ENCODE measurements around the gene PTPRD.

The PTPRD gene

DNA sequence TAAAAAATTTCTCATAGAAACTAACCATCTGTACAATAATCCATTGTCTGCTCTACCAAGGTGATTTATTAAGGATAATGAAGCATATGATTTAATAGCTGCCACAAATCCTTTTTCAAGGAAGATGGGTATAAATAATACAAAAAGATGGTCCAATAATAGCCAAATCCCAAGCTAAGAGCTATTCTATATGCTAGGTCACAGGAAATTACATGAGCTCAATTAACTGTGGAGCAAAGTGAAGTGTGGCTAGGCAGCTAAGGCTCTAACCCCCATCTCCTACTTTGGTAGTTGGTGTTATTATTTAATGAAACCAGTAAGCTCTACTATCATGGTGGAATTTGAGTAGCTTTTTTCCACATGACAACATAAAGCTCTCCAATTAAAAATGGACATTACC lies 1768.3 kb downstream of the PTPRD start:
- peaks cover 2% of the 10 kb centered on the region for H3K27me3 Mint-ChIP-seq
- no peak overlapping the region for H3K4me3 Mint-ChIP-seq
- no peaks in the 10 kb centered on the region for H3K9me3 Mint-ChIP-seq
- ATAC-seq (no peak), DNase-seq (no peak)
- H3K27ac Mint-ChIP-seq = no peak overlapping the region
- H3K36me3 Mint-ChIP-seq (ENCODE audit: low read depth) = no peaks in the 10 kb centered on the region
- H3K4me1 Mint-ChIP-seq = no peaks in the 10 kb centered on the region

DNA sequence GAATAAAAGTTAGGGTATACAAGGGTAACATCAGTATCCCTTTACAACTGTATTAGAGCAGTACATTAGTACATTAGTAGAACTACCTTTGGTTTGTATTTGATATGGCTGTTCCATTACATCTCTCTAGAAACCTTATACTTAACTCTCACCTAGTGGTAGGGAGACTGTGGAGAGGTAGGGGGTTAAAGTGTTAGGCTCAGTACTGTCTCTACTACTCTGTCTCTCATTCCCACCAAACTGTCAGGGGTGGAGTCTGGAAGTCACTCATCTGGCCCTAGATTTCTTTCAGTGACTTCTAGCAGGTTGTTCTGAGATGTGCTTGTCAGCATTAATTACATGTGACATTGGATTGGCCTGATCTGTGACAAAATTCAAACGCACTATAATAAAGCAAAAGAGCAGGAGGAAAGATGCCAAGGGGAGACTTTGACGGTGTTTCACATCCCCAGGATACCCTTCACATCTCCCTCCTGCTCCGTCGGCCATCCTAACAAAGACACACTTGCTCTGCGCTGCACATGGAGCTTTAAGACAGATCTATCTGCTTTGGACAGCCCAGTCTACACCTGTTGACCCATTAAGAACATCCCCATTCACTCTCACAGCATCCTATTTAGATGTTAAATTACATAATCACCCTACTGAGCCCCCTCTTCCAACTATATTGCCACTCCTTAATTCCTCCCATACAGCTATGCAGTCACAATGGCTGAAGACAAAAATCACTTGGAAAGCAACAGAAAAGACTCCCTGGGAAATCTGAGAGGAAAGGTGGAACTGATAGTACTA lies 1770.2 kb downstream of the PTPRD start:
- H3K4me3 Mint-ChIP-seq = no peak overlapping the region
- H3K27ac Mint-ChIP-seq = no peak overlapping the region
- H3K9me3 Mint-ChIP-seq = no peaks in the 10 kb centered on the region
- DNase-seq (no peak), ATAC-seq (no peak)
- H3K36me3 Mint-ChIP-seq (ENCODE audit: low read depth) = no peaks in the 10 kb centered on the region
- H3K27me3 Mint-ChIP-seq = no peaks in the 10 kb centered on the region
- H3K4me1 Mint-ChIP-seq = no peaks in the 10 kb centered on the region

DNA sequence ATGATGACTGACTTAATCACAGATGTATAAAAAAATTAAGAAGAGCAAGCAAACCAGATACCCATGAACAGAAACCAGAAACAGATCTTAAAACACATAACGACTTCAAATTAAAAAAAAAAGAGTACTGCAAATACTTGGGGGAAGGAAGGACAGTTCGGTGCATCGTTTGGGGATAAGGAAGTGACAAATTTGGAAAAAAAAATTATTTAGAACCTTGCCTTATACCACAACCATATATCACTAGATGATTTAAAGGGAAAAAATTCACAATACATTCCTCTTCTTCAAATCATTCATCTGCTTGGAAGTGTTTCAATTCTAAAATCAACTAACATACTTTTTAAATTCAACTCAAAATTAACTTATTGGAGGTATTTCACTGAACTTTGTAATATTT lies 1774.7 kb downstream of the PTPRD start:
- Mint-ChIP-seq H3K27ac (no peak overlapping the region), H3K4me1 (no peaks in the 10 kb centered on the region), H3K36me3 (ENCODE audit: low read depth) (no peaks in the 10 kb centered on the region), H3K4me3 (no peak overlapping the region), H3K9me3 (no peaks in the 10 kb centered on the region), H3K27me3 (no peaks in the 10 kb centered on the region)
- ATAC-seq (no peak), DNase-seq (no peak)

DNA sequence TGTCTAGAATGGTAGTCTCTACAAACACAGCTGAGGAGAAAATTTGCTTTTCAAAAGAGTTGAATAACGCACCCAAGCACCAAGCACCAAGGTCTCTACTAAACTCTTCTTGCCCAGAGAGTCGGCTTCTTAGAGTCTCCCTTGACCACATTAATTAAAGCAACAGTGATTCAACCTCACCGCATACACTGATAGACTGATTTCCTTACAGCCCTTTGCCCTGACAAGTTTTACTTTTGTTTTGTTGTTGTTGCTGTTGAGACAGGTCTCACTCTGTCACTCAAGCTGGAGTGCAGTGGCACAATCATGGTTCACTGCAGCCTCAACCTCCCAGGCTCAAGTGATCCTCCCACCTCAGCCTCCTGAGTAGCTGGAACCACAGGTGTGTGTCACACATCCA lies 1777.5 kb downstream of the PTPRD start:
- DNase-seq = no peak
- no peak overlapping the region for H3K4me3 Mint-ChIP-seq

DNA sequence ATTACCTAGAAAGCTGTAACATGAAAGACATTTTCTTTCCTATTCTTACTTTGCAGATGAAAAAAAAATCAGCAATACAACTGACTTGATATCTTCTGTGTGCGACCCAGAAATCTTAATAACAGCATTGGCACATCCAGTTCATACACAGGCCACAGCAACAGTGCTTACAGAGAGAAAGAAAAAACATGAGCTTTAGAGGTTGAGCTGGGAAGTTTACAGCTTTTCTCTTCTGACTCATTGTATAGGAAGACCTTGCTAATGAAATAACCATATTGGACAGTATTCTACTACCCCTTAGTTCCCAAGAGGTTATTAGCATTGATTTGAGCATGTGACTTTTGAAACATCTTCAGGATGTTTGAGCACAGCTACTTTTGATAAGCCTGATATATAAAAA lies 1779.8 kb downstream of the PTPRD start:
- Mint-ChIP-seq H3K4me1 (no peaks in the 10 kb centered on the region), H3K27me3 (no peaks in the 10 kb centered on the region), H3K36me3 (ENCODE audit: low read depth) (no peaks in the 10 kb centered on the region), H3K9me3 (no peaks in the 10 kb centered on the region), H3K4me3 (no peak overlapping the region), H3K27ac (no peak overlapping the region)
- no peak for ATAC-seq
- DNase-seq = no peak

More for the DNA sequence above, 1777.5 kb downstream of the PTPRD start:
- no peak for ATAC-seq
- Mint-ChIP-seq H3K27ac (no peak overlapping the region), H3K27me3 (no peaks in the 10 kb centered on the region), H3K4me1 (no peaks in the 10 kb centered on the region), H3K36me3 (ENCODE audit: low read depth) (no peaks in the 10 kb centered on the region), H3K9me3 (no peaks in the 10 kb centered on the region)

DNA sequence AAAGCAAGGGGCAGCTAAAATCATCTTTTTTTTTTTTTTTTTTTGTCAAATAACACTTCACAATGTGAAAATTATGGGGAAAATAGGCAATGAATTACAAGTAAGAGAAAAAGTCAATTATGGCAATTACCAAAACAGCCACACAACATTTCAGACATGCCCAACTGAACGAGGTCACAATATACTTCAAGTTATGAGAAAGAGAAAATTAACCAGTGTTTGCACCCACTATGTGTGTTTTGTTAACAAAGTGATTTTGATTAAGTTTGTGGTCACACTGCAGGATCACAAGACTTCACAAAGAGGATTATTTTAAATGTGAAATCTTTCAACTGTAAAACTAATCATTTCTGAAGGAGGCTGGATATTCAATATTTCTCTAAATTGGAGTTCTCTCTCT lies 1780.4 kb downstream of the PTPRD start:
- Mint-ChIP-seq H3K4me3 (no peak overlapping the region), H3K27me3 (no peaks in the 10 kb centered on the region)

DNA sequence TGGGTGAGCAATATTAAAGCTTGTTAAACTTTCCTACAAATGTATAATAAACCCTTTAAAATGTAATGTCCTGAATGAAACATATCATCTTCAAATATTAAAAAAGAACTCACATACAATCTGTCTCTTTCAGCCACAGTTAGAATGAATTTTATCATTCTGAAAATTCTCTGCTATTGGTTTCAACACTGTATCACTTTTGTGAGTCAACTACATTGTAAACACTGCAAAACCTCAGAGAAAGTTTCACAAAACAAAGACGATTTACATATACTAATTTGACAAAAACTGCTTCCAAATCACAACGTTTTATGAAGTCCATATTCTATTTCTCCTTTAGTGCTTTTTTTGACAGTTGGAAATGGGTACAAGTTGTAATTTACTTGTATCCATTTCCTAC lies 1781.2 kb downstream of the PTPRD start:
- Mint-ChIP-seq H3K9me3 (peaks cover 4% of the 10 kb centered on the region), H3K4me3 (no peak overlapping the region), H3K4me1 (no peaks in the 10 kb centered on the region), H3K27me3 (no peaks in the 10 kb centered on the region), H3K36me3 (ENCODE audit: low read depth) (no peaks in the 10 kb centered on the region), H3K27ac (no peak overlapping the region)
- DNase-seq (no peak), ATAC-seq (no peak)

More for the DNA sequence above, 1780.4 kb downstream of the PTPRD start:
- H3K4me1 Mint-ChIP-seq = no peaks in the 10 kb centered on the region
- H3K36me3 Mint-ChIP-seq (ENCODE audit: low read depth) = no peaks in the 10 kb centered on the region
- H3K27ac Mint-ChIP-seq = no peak overlapping the region
- no peaks in the 10 kb centered on the region for H3K9me3 Mint-ChIP-seq
- ATAC-seq = no peak
- no peak for DNase-seq

DNA sequence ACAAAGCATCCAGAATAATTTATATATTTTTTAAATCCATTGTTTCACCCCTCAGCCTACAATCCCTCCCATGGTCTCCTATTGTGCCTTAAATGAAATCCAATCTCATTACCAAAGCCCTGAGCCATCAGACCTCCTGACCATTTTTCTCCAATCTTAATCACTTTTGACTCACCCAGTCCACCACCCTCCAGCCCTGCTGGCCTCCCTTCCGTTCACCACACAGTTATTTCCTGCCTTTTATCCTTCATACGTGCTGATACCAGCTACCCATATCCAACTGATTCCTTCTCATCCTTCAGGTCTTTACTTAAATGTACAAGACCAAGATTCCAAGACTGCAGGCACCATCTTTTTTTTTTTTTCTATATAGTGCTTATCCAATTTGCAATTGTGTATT lies 1786.5 kb downstream of the PTPRD start:
- Mint-ChIP-seq H3K9me3 (peaks cover 9% of the 10 kb centered on the region), H3K4me3 (no peak overlapping the region), H3K4me1 (no peaks in the 10 kb centered on the region), H3K27me3 (no peaks in the 10 kb centered on the region), H3K36me3 (ENCODE audit: low read depth) (no peaks in the 10 kb centered on the region), H3K27ac (no peak overlapping the region)
- DNase-seq = no peak
- ATAC-seq = no peak

DNA sequence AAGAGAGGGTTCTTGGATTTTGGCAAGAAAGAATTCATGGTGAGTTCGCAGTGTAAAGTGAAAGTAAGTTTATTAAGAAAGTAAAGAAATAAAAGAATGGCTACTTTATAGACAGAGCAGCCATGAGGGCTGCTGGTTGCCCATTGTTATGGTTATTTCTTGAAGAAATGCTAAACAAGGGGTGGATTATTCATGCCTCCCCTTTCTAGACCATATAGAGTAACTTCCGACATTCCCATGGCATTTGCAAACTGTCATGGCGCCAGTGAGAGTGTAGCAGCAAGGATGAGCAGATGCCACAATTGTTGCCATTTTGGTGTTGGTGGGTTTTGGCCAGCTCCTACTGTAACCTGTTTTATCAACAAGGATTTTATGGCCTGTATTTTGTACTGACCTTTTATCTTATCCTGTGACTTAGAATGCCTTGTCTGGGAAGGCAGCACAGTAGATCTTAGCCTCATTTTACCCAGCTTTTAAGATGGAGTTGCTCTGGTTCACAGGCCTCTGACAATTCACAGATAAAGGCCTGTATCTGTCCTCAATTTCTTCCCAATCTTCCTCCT lies 1787.1 kb downstream of the PTPRD start:
- Mint-ChIP-seq H3K4me1 (no peaks in the 10 kb centered on the region), H3K27ac (no peak overlapping the region)
- no peak for ATAC-seq

DNA sequence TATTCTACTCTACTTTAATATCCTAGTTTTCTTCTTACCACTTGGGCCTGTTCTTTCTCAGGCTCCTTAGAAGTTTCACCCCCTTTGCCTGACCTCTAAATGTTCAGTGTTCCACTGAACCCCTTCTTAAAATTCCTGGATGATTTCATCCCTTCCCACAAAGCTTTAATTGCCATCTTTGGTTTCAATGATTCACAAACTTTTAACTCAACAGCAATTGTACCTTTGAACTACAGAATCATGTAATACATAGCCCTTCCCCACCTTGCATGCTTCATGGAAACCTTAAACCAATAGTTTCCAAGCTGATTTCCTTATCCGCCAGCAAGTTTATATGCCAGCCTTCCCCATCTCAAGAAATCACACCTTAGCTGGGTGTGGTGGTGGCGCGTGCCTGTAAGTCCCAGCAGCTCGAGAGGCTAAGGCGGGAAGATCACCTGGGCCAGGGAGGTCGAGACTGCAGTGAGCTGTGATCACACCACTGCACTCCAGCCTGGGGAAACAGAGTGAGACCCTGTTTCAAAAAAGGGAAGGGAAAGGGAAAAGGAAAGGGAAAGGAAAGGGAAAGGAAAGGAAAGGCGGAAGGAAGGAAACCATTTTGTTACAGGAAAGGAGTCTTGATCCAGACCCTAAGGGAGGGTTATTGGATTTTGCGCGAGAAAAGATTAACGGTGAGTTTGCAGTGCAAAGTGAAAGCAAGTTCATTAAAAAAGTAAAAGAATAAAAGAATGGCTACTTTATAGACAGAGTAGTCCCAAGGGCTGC lies 1789.5 kb downstream of the PTPRD start:
- Mint-ChIP-seq H3K27me3 (no peaks in the 10 kb centered on the region), H3K27ac (no peak overlapping the region), H3K9me3 (peaks cover 9% of the 10 kb centered on the region), H3K36me3 (ENCODE audit: low read depth) (no peaks in the 10 kb centered on the region), H3K4me1 (no peaks in the 10 kb centered on the region), H3K4me3 (no peak overlapping the region)
- ATAC-seq (no peak), DNase-seq (no peak)

More for the DNA sequence above, 1787.1 kb downstream of the PTPRD start:
- H3K9me3 Mint-ChIP-seq = peaks cover 9% of the 10 kb centered on the region
- DNase-seq = no peak
- no peaks in the 10 kb centered on the region for H3K36me3 Mint-ChIP-seq (ENCODE audit: low read depth)
- no peaks in the 10 kb centered on the region for H3K27me3 Mint-ChIP-seq
- H3K4me3 Mint-ChIP-seq = no peak overlapping the region

DNA sequence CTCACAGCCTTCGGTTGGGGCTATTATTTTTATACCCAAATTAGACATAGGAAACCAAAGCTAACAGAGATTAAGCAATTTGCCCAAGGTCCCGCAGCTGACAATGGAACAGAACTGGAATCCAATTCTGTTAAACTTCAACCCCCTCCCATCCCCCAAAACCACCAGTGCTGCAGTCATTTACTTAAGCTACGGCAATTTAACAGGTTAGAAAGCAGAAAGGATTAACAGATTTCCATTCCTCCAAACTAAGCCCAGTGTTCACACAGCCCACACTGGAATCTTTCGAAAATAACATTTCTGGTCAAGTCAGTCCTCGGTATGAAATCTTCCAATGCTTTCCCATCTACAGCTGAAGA lies 1790.2 kb downstream of the PTPRD start:
- no peak for DNase-seq
- no peak overlapping the region for H3K4me3 Mint-ChIP-seq
- ATAC-seq = no peak
- H3K27me3 Mint-ChIP-seq = no peaks in the 10 kb centered on the region
- no peak overlapping the region for H3K27ac Mint-ChIP-seq
- no peaks in the 10 kb centered on the region for H3K4me1 Mint-ChIP-seq
- H3K9me3 Mint-ChIP-seq = peaks cover 9% of the 10 kb centered on the region
- H3K36me3 Mint-ChIP-seq (ENCODE audit: low read depth) = no peaks in the 10 kb centered on the region

DNA sequence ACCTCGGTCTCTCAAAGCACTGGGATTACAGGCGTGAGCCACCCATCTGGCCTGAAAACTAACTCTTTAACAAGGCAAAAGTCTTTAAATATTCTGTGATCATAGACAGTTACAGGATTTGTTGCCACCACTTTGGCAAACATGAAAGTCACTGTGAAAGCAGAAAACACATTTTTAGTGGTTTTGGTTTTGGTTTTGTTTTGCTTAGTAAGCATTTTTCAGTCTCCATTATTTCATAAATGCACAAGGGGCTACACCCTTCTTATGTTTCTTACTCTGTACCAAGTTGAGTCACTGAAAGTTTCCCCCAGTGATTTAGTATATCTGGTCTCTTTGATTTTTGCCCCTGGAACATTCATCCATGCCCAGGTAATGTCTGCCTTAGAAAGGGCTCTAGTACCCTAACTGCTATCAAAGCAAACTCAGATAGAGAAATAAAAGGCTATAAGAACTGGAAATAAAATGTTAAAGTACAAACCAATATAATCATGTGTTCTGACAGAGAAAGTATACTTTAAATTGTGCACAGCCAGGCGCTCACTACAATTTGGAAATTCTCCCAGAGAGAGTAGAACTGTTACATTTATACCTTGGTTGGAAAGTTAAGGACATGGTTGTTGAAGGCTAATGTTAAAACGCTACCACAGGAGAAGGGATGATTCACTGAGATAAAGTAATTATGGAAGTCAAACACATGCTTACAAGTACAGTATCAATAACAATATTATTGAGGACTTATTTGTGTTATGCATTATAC lies 1790.7 kb downstream of the PTPRD start:
- ATAC-seq = no peak

DNA sequence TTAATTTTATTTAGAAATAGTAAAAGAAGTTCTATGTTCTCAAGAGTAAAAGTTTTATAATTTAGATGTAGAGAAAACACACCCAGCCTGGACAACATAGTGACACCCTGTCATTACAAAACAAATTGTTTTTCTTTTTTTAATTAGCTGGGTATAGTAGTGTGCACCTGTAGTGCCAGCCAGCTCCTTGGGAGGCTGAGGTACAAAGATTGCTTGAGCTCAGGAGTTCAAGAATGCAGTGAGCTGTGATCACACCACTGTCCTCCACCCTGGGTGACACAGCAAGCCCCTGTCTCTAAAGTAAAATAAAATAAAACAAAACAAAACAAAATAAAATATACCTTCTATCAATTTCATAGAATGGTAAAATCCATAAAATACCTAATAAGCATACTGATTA lies 1795.5 kb downstream of the PTPRD start:
- no peak overlapping the region for H3K27ac Mint-ChIP-seq
- ATAC-seq = no peak
- H3K36me3 Mint-ChIP-seq (ENCODE audit: low read depth) = no peaks in the 10 kb centered on the region
- H3K9me3 Mint-ChIP-seq = no peaks in the 10 kb centered on the region
- H3K4me3 Mint-ChIP-seq = no peak overlapping the region
- no peaks in the 10 kb centered on the region for H3K27me3 Mint-ChIP-seq
- no peak for DNase-seq
- no peaks in the 10 kb centered on the region for H3K4me1 Mint-ChIP-seq

More for the DNA sequence above, 1790.7 kb downstream of the PTPRD start:
- H3K4me1 Mint-ChIP-seq = no peaks in the 10 kb centered on the region
- no peak for DNase-seq
- H3K36me3 Mint-ChIP-seq (ENCODE audit: low read depth) = no peaks in the 10 kb centered on the region
- no peak overlapping the region for H3K4me3 Mint-ChIP-seq
- H3K27me3 Mint-ChIP-seq = no peaks in the 10 kb centered on the region
- no peak overlapping the region for H3K27ac Mint-ChIP-seq
- H3K9me3 Mint-ChIP-seq = peaks cover 9% of the 10 kb centered on the region

DNA sequence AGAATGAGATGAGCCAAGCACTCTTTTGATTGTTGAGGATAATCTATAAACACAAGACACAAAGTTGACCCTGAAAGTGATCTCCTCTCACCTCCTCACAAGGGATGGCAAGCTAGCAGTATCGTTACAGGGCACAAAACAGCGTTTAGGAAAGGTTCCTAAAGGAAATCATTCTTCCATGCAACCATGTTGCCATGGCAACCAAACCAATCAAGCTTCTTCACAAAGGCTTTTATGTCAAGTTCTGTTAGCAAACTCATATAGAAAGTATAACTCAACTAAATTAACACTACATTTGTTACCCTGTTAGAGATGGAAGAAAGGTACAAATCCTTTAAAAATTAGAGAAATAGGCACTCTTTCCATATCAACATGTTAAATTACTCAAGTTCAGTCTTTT lies 1796.4 kb downstream of the PTPRD start:
- H3K4me3 Mint-ChIP-seq = no peak overlapping the region
- H3K27me3 Mint-ChIP-seq = no peaks in the 10 kb centered on the region
- ATAC-seq = no peak
- no peaks in the 10 kb centered on the region for H3K4me1 Mint-ChIP-seq
- H3K36me3 Mint-ChIP-seq (ENCODE audit: low read depth) = no peaks in the 10 kb centered on the region
- DNase-seq = no peak
- no peak overlapping the region for H3K27ac Mint-ChIP-seq
- H3K9me3 Mint-ChIP-seq = no peaks in the 10 kb centered on the region

All from activated naive CD8-positive, alpha-beta T cell treated with anti-CD3 and anti-CD28 coated beads, Interleukin-2, amount 50 U/mL, for 24 hours (primary cell).